ENCODE measurements around the gene RETREG2. TPM values are rescaled to one million over a fixed set of nuclear protein-coding genes. Genes with fewer than 3 reads are reported as not detected.

The RETREG2 gene
- polyA plus RNA-seq, 5 donors = 73.4 to 88.4 (median 80.1) TPM

- DNase-seq = no peak
These were observed 52.0 kb downstream of the RETREG2 start for GRCh38 chr2:219230059-219230540.

DNA sequence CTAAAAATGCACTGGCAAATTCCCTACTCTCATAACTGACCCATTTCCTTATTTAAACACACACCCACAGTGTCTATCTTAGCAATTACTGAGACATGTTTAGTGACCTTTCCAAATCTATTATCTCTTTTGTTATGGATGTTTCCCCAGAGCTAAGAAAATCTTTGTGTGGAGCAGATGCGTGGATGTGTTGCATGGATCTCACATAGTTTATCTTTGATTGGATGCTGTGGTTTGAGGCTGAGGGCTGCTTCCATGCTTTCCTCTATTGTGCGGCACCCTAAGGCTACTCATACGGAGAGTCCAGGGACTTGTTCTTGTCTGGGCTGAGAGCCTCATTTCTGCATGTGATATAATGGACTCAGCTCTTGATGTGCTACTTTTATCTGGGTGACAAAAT, 56.3 kb downstream of the RETREG2 start:
- DNase-seq = no peak

Other genes with a start within 250 kb of the RETREG2 start
- under 1 TPM; 0.09 to 0.28 (median 0.18) TPM for gene CDK5R2, start 218.6 kb upstream of the RETREG2 start, polyA plus RNA-seq (ENCODE audit: insufficient read depth in 1 of 5, insufficient read length in 5 of 5, low replicate concordance in 1 of 5)
- gene FEV, start 193.1 kb upstream of the RETREG2 start, polyA plus RNA-seq (ENCODE audit: insufficient read depth in 1 of 5, insufficient read length in 5 of 5, low replicate concordance in 1 of 5) = not detected
- not detected for gene CRYBA2, start 184.9 kb upstream of the RETREG2 start, polyA plus RNA-seq (ENCODE audit: insufficient read depth in 1 of 5, insufficient read length in 5 of 5, low replicate concordance in 1 of 5)
- gene CFAP65, start 136.8 kb upstream of the RETREG2 start, polyA plus RNA-seq (ENCODE audit: insufficient read depth in 1 of 5, insufficient read length in 5 of 5, low replicate concordance in 1 of 5) = 1 to 10 TPM in 4 of 5 donors, under 1 TPM in 1; 0.60 to 4.5 (median 3.1) TPM
- 1 to 10 TPM; 1.2 to 3.7 (median 2.1) TPM for gene IHH, start 117.4 kb upstream of the RETREG2 start, polyA plus RNA-seq (ENCODE audit: insufficient read depth in 1 of 5, insufficient read length in 5 of 5, low replicate concordance in 1 of 5)
- 10 to 100 TPM; 14.8 to 20.9 (median 17.5) TPM for gene NHEJ1, start 17.5 kb upstream of the RETREG2 start, polyA plus RNA-seq (ENCODE audit: insufficient read depth in 1 of 5, insufficient read length in 5 of 5, low replicate concordance in 1 of 5)
- gene SLC23A3, start 8.2 kb upstream of the RETREG2 start, polyA plus RNA-seq (ENCODE audit: insufficient read depth in 1 of 5, insufficient read length in 5 of 5, low replicate concordance in 1 of 5) = 1 to 10 TPM; 3.6 to 4.8 (median 3.9) TPM
- gene CNPPD1, start 1.4 kb upstream of the RETREG2 start, polyA plus RNA-seq (ENCODE audit: insufficient read depth in 1 of 5, insufficient read length in 5 of 5, low replicate concordance in 1 of 5) = 10 to 100 TPM; 35.5 to 46.1 (median 38.5) TPM
- gene ZFAND2B, start 28.5 kb downstream of the RETREG2 start, polyA plus RNA-seq (ENCODE audit: insufficient read depth in 1 of 5, insufficient read length in 5 of 5, low replicate concordance in 1 of 5) = 10 to 100 TPM; 31.5 to 45.9 (median 35.8) TPM
- gene ABCB6, start 40.7 kb downstream of the RETREG2 start, polyA plus RNA-seq (ENCODE audit: insufficient read depth in 1 of 5, insufficient read length in 5 of 5, low replicate concordance in 1 of 5) = 10 to 100 TPM; 25.4 to 41.5 (median 30.1) TPM
- 10 to 100 TPM; 38.7 to 44.8 (median 40.3) TPM for gene ATG9A, start 51.4 kb downstream of the RETREG2 start, polyA plus RNA-seq (ENCODE audit: insufficient read depth in 1 of 5, insufficient read length in 5 of 5, low replicate concordance in 1 of 5)
- gene ANKZF1, start 51.5 kb downstream of the RETREG2 start, polyA plus RNA-seq (ENCODE audit: insufficient read depth in 1 of 5, insufficient read length in 5 of 5, low replicate concordance in 1 of 5) = 10 to 100 TPM; 58.2 to 87.0 (median 64.9) TPM
- gene GLB1L, start 67.2 kb downstream of the RETREG2 start, polyA plus RNA-seq (ENCODE audit: insufficient read depth in 1 of 5, insufficient read length in 5 of 5, low replicate concordance in 1 of 5) = 10 to 100 TPM; 11.2 to 17.4 (median 15.2) TPM
- gene STK16, start 67.2 kb downstream of the RETREG2 start, polyA plus RNA-seq (ENCODE audit: insufficient read depth in 1 of 5, insufficient read length in 5 of 5, low replicate concordance in 1 of 5) = 10 to 100 TPM; 32.1 to 36.2 (median 35.2) TPM
- gene TUBA4B, start 75.0 kb downstream of the RETREG2 start, polyA plus RNA-seq (ENCODE audit: insufficient read depth in 1 of 5, insufficient read length in 5 of 5, low replicate concordance in 1 of 5) = 1 to 10 TPM in 4 of 5 donors, under 1 TPM in 1; 0.34 to 5.7 (median 4.3) TPM
- gene TUBA4A, start 75.6 kb downstream of the RETREG2 start, polyA plus RNA-seq (ENCODE audit: insufficient read depth in 1 of 5, insufficient read length in 5 of 5, low replicate concordance in 1 of 5) = 10 to 100 TPM; 24.7 to 51.2 (median 38.0) TPM
- 10 to 100 TPM; 56.5 to 81.6 (median 74.9) TPM for gene DNAJB2, start 101.1 kb downstream of the RETREG2 start, polyA plus RNA-seq (ENCODE audit: insufficient read depth in 1 of 5, insufficient read length in 5 of 5, low replicate concordance in 1 of 5)
- 1 to 10 TPM in 2 of 5 donors, under 1 TPM in 3; 0.30 to 1.2 (median 0.69) TPM for gene PTPRN, start 131.1 kb downstream of the RETREG2 start, polyA plus RNA-seq (ENCODE audit: insufficient read depth in 1 of 5, insufficient read length in 5 of 5, low replicate concordance in 1 of 5)
- not detected for gene RESP18, start 154.5 kb downstream of the RETREG2 start, polyA plus RNA-seq (ENCODE audit: insufficient read depth in 1 of 5, insufficient read length in 5 of 5, low replicate concordance in 1 of 5)
- gene DNPEP, start 209.6 kb downstream of the RETREG2 start, polyA plus RNA-seq (ENCODE audit: insufficient read depth in 1 of 5, insufficient read length in 5 of 5, low replicate concordance in 1 of 5) = 10 to 100 TPM; 48.3 to 89.7 (median 71.3) TPM
- 100 to 1,000 TPM in 1 of 5 donors, 10 to 100 TPM in 4; 10.2 to 190 (median 32.6) TPM for gene DES, start 240.1 kb downstream of the RETREG2 start, polyA plus RNA-seq (ENCODE audit: insufficient read depth in 1 of 5, insufficient read length in 5 of 5, low replicate concordance in 1 of 5)

Measured in right lung (tissue), 5 donors.